H9 (cell line): ENCODE measurements around the gene PSTPIP1. TPM values are rescaled to one million over a fixed set of nuclear protein-coding genes. Genes with fewer than 3 reads are reported as not detected.

Experiments used
- DNase-seq: peaks from one replicate; pipeline ENCODE4 v3.0.0-alpha.2; 2017
- H2AFZ ChIP-seq: one replicate; pipeline ENCODE4 v1.6.1; 2013; ENCODE audit warnings: mild to moderate bottlenecking, low read length, control low read depth, moderate library complexity
- H2AK5ac ChIP-seq: 2 replicates; pipeline ENCODE4 v1.6.1; 2013; ENCODE audit warnings: low read length, control low read depth, mixed read lengths; ENCODE audit not compliant: insufficient read length
- H2BK120ac ChIP-seq: one replicate; pipeline ENCODE4 v1.6.1; 2013; ENCODE audit warnings: low read depth, mild to moderate bottlenecking, low read length, control low read depth, inconsistent platforms; ENCODE audit not compliant: poor library complexity, severe bottlenecking
- H2BK12ac ChIP-seq: 2 replicates; pipeline ENCODE4 v1.6.1; 2013; ENCODE audit warnings: low read length, control low read depth, mixed read lengths, low read depth; ENCODE audit not compliant: insufficient read length
- H2BK15ac ChIP-seq: 2 replicates; pipeline ENCODE4 v1.6.1; 2013; ENCODE audit warnings: low read depth, low read length, control low read depth
- H2BK20ac ChIP-seq: one replicate; pipeline ENCODE4 v1.6.1; 2013; ENCODE audit warnings: low read depth, mild to moderate bottlenecking, low read length, control low read depth, inconsistent platforms; ENCODE audit not compliant: poor library complexity, severe bottlenecking
- H2BK5ac ChIP-seq: 2 replicates; pipeline ENCODE4 v1.6.1; 2013; ENCODE audit warnings: low read length, control low read depth, mixed read lengths; ENCODE audit not compliant: insufficient read length
- H3K14ac ChIP-seq: 2 replicates; pipeline ENCODE4 v1.6.1; 2013; ENCODE audit warnings: low read length, control low read depth; ENCODE audit not compliant: insufficient read depth
- H3K18ac ChIP-seq: 2 replicates; pipeline ENCODE4 v1.6.1; 2013; ENCODE audit warnings: low read depth, mild to moderate bottlenecking, mixed read lengths, low read length, control low read depth; ENCODE audit not compliant: insufficient read length
- H3K23ac ChIP-seq: 2 replicates; pipeline ENCODE4 v1.6.1; 2013; ENCODE audit warnings: low read length, control low read depth, mixed read lengths, low read depth; ENCODE audit not compliant: insufficient read length
- H3K23me2 ChIP-seq: 2 replicates; pipeline ENCODE4 v1.6.1; 2013; ENCODE audit warnings: low read depth, mild to moderate bottlenecking, mixed read lengths, low read length, control low read depth; ENCODE audit not compliant: insufficient read length, poor library complexity, severe bottlenecking
- H3K27ac ChIP-seq: 2 replicates; pipeline ENCODE4 v1.5.1; 2013; ENCODE audit warnings: low read length, control low read depth, mixed read lengths, low read depth; ENCODE audit not compliant: insufficient read length
- H3K27me3 ChIP-seq: 2 replicates; pipeline ENCODE4 v1.6.1; 2013; ENCODE audit warnings: low read length, control low read depth, inconsistent platforms; ENCODE audit not compliant: insufficient read depth
- H3K4ac ChIP-seq: 2 replicates; pipeline ENCODE4 v1.6.1; 2013; ENCODE audit warnings: low read depth, mild to moderate bottlenecking, control low read depth, inconsistent platforms, low read length, moderate library complexity
- H3K4me1 ChIP-seq: 2 replicates; pipeline ENCODE4 v1.6.1; 2013; ENCODE audit warnings: low read length, control low read depth, inconsistent platforms; ENCODE audit not compliant: insufficient read depth
- H3K4me2 ChIP-seq: 2 replicates; pipeline ENCODE4 v1.6.1; 2013; ENCODE audit warnings: low read length, control low read depth, mixed read lengths; ENCODE audit not compliant: insufficient read length, insufficient read depth
- H3K56ac ChIP-seq: 2 replicates; pipeline ENCODE4 v1.6.1; 2013; ENCODE audit warnings: low read depth, mild to moderate bottlenecking, mixed read lengths, low read length, control low read depth; ENCODE audit not compliant: insufficient read length
- H3K79me1 ChIP-seq: 2 replicates; pipeline ENCODE4 v1.6.1; 2013; ENCODE audit warnings: low read depth, mild to moderate bottlenecking, moderate library complexity, low read length, control low read depth, inconsistent platforms; ENCODE audit not compliant: insufficient read depth, poor library complexity, severe bottlenecking
- H3K79me2 ChIP-seq: 2 replicates; pipeline ENCODE4 v1.6.1; 2013; ENCODE audit warnings: low read length, control low read depth, inconsistent platforms; ENCODE audit not compliant: insufficient read depth
- H3K9ac ChIP-seq: 2 replicates; pipeline ENCODE4 v1.6.1; 2013; ENCODE audit warnings: low read length, control low read depth, mixed read lengths; ENCODE audit not compliant: insufficient read length; ENCODE audit errors: extremely low read depth
- H3K9me3 ChIP-seq: one replicate; pipeline ENCODE4 v1.6.1; 2013; ENCODE audit warnings: low read depth, low read length, inconsistent platforms; ENCODE audit not compliant: control insufficient read depth
- H3T11ph ChIP-seq: one replicate; pipeline ENCODE4 v1.6.1; 2013; ENCODE audit warnings: mild to moderate bottlenecking, low read length, control low read depth, inconsistent platforms
- H4K20me1 ChIP-seq: one replicate; pipeline ENCODE4 v1.6.1; 2013; ENCODE audit not compliant: control insufficient read depth, insufficient read length, insufficient read depth
- H4K5ac ChIP-seq: 2 replicates; pipeline ENCODE4 v1.6.1; 2013; ENCODE audit warnings: low read depth, mild to moderate bottlenecking, mixed read lengths, low read length, control low read depth; ENCODE audit not compliant: insufficient read length
- H4K8ac ChIP-seq: replicated peaks from 2 replicates; pipeline ENCODE4 v1.6.1; 2013; ENCODE audit warnings: low read length, control low read depth, mixed read lengths, low read depth; ENCODE audit not compliant: insufficient read length
- H4K91ac ChIP-seq: 2 replicates; pipeline ENCODE4 v1.6.1; 2013; ENCODE audit warnings: low read depth, mild to moderate bottlenecking, moderate library complexity, mixed read lengths, low read length, control low read depth; ENCODE audit not compliant: insufficient read length
- H3K27ac Mint-ChIP-seq, 3 experiments: 2 replicates in 2 of 3; 3 replicates in 1 of 3; pipeline ENCODE4 v1.8.0; 2020 to 2021; ENCODE audit warnings: mixed read lengths in 3 of 3, mild to moderate bottlenecking in 1 of 3, moderate library complexity in 1 of 3
- H3K27me3 Mint-ChIP-seq: 2 replicates; pipeline ENCODE4 v1.8.0; 2021; ENCODE audit warnings: low read depth, mild to moderate bottlenecking, moderate library complexity, mixed read lengths
- H3K36me3 Mint-ChIP-seq, 3 experiments: 2 replicates in 2 of 3; 3 replicates in 1 of 3; pipeline ENCODE4 v1.8.0; 2020 to 2021; ENCODE audit warnings: low read depth in 3 of 3, mixed read lengths in 3 of 3; ENCODE audit not compliant: insufficient read depth in 1 of 3
- H3K4me1 Mint-ChIP-seq, 2 experiments: 2 replicates each; pipeline ENCODE4 v1.8.0; 2020; ENCODE audit warnings: mixed read lengths in 2 of 2
- H3K4me3 Mint-ChIP-seq, 2 experiments: 2 replicates in 1 of 2; 3 replicates in 1 of 2; pipeline ENCODE4 v1.8.0; 2020 to 2021; ENCODE audit warnings: mild to moderate bottlenecking in 2 of 2, mixed read lengths in 2 of 2, moderate library complexity in 1 of 2
- H3K9me3 Mint-ChIP-seq, 2 experiments: 2 replicates in 1 of 2; 3 replicates in 1 of 2; pipeline ENCODE4 v1.8.0; 2020; ENCODE audit warnings: mild to moderate bottlenecking in 2 of 2, mixed read lengths in 2 of 2, moderate library complexity in 1 of 2
- WGBS: extraction: QIAGEN DNeasy Blood & Tissue Kit; methylation state at CpG from one replicate; pipeline ENCODE4 v1.1.7; 2013; ENCODE audit warnings: missing lambda C conversion rate, low lambda C conversion rate, mixed read lengths; ENCODE audit not compliant: insufficient read length; ENCODE audit errors: extremely low coverage; 5-methylcytosine and 5-hydroxymethylcytosine counted together
- total RNA-seq: library from RNA; stranded (reverse); gene quantifications from 2 replicates; pipeline ENCODE4 v1.2.1, GENCODE V29; 2021
- TF ChIP-seq, protein P1 (sequence below): fragments of 200-600 bp; sonication (generic); conservative IDR thresholded peaks from 3 replicates; pipeline ENCODE4 v1.8.0; 2021; ENCODE audit warnings: antibody characterized with exemption, mild to moderate bottlenecking

The PSTPIP1 gene
- total RNA-seq, 1 experiment from 2014 or later, result 1.8 TPM

DNA sequence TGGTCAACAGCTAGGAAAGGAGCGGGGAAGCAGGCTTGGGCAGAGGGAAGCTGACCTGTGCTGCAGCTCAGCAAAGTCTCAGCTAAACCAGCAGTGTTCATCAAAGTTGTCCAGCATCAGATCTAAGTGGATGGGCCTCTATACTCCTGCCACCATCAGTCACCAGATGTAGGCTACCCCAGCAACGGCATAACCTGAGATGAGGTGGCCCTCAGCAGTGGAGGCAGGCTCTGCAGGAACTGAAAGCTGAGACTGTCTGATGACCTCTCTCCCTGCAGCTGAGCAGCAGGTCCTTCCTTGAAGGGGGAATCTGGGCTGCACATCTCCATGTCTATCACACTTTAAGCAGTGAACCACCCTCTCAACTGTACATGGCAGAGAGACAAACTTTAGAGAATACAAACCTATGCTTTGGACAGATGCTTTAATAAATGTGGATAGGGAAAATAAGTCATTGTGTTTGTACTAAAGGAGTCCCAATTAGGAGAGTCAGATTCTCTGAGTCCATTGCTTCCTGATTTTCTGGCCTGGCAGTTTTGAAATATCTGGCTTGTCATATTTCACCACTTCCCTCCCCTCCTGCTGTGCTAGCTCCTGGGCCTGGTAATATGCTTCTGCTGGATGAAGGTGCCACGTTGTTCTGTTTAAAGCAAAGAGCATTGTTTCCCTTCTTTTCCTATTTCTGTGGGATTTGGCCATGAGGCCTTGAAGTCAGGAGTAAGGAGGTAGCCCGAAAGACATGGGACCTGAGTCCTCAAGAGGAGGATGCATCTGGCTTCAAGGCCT lies 11.1 kb upstream of the PSTPIP1 start:
- TF ChIP-seq, protein P1, sequence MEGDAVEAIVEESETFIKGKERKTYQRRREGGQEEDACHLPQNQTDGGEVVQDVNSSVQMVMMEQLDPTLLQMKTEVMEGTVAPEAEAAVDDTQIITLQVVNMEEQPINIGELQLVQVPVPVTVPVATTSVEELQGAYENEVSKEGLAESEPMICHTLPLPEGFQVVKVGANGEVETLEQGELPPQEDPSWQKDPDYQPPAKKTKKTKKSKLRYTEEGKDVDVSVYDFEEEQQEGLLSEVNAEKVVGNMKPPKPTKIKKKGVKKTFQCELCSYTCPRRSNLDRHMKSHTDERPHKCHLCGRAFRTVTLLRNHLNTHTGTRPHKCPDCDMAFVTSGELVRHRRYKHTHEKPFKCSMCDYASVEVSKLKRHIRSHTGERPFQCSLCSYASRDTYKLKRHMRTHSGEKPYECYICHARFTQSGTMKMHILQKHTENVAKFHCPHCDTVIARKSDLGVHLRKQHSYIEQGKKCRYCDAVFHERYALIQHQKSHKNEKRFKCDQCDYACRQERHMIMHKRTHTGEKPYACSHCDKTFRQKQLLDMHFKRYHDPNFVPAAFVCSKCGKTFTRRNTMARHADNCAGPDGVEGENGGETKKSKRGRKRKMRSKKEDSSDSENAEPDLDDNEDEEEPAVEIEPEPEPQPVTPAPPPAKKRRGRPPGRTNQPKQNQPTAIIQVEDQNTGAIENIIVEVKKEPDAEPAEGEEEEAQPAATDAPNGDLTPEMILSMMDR, result no peak
- H3K4me1 Mint-ChIP-seq, result peaks cover 11 to 20% of the 10 kb centered on the region in 2 experiments
- H2AFZ ChIP-seq, result no peak overlapping the region

More for the DNA sequence above, 11.1 kb upstream of the PSTPIP1 start:
- no peak overlapping the region for H2BK20ac ChIP-seq
- no peaks in the 10 kb centered on the region for H4K20me1 ChIP-seq
- H4K8ac ChIP-seq, result no peak overlapping the region
- H2AK5ac ChIP-seq, result no peak overlapping the region
- no peak overlapping the region for H3K4ac ChIP-seq
- no CpG with 5 or more reads among the region's 4 CpGs for WGBS
- H3K9me3 ChIP-seq, result no peaks in the 10 kb centered on the region
- DNase-seq, result no peak
- H4K5ac ChIP-seq, result no peak overlapping the region
- no peak overlapping the region for H2BK15ac ChIP-seq
- H3K56ac ChIP-seq, result no peak overlapping the region
- H3K27me3 ChIP-seq, result no peaks in the 10 kb centered on the region
- no peaks in the 10 kb centered on the region for H3K79me1 ChIP-seq
- Mint-ChIP-seq H3K36me3 (peaks cover 0 to 6% (median 4%) of the 10 kb centered on the region in 3 experiments; a peak in 2 of 7 replicates), H3K4me3 (no peak overlapping the region), H3K27me3 (peaks cover 2% of the 10 kb centered on the region; the same call in 1 of the 2 replicates), H3K9me3 (peaks cover 6 to 7% of the 10 kb centered on the region in 2 experiments; a peak in 2 of 5 replicates), H3K27ac (no peak overlapping the region)
- H2BK12ac ChIP-seq, result no peak overlapping the region
- no peak overlapping the region for H3K23ac ChIP-seq
- no peak overlapping the region for H3T11ph ChIP-seq
- H3K23me2 ChIP-seq, result no peaks in the 10 kb centered on the region
- no peak overlapping the region; the same call in 1 of the 2 replicates for H3K14ac ChIP-seq
- H3K27ac ChIP-seq, result no peak overlapping the region
- no peak overlapping the region for H3K9ac ChIP-seq
- H4K91ac ChIP-seq, result no peak overlapping the region
- no peak overlapping the region for H2BK120ac ChIP-seq
- H3K18ac ChIP-seq, result no peak overlapping the region
- H3K4me1 ChIP-seq, result no peaks in the 10 kb centered on the region
- no peak overlapping the region for H3K4me2 ChIP-seq
- H2BK5ac ChIP-seq, result no peak overlapping the region
- no peaks in the 10 kb centered on the region for H3K79me2 ChIP-seq
